NCI-H1092 (cell line): ENCODE results near the gene TXNDC12.
"Not testable (repeated sequence)": the region's sequence is repeated elsewhere in the genome, so short reads cannot be mapped to it uniquely, and the experiment has no call there.

Experiments used
- DNase-seq: peaks from one replicate; lab custom pipeline; 2025; lab: John Stamatoyannopoulos, UW

Gene TXNDC12

DNA sequence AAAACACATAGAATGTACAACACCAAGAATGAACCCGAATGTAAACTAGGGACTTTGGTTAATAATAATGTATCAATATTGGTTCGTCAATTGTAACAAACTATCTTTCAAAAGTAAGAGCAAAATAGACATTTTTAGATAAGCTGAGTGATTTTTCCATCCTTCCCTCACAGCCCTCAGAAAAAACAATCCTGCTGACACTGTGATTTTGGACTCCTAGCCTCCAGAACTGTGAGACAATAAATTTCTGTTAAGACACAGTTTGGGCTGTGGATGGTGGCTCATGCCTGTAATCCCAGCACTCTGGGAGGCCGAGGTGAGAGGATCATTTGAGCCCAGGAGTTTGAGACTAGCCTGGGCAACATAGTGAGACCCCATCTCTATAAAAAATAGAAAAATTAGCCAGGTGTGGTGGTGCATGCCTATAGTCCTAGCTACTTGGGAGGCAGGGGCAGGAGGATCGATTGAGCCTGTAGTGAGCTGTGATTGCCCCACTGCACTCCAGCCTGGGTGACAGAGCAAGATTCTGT lies 9.3 kb downstream of the TXNDC12 start:
- not testable (repeated sequence) for DNase-seq

DNA sequence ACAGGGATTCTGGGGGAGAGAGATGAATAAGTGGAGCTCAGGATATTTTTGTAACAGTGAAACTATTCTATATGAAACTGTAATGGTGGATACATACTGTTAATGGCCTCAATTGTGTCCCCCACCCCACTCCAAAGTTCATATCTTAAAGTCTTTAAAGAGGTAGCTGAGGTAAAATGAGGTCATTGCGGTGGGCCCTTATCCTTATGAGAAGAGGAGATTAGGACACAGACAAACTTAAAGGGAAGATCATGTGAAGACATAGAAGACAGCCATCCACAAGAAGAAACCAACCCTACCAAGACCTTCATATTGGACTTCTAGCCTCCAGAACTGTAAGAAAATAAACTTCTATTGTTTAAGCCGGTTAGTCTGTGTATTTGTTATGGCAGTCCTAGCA lies 9.8 kb downstream of the TXNDC12 start:
- DNase-seq: no peak

DNA sequence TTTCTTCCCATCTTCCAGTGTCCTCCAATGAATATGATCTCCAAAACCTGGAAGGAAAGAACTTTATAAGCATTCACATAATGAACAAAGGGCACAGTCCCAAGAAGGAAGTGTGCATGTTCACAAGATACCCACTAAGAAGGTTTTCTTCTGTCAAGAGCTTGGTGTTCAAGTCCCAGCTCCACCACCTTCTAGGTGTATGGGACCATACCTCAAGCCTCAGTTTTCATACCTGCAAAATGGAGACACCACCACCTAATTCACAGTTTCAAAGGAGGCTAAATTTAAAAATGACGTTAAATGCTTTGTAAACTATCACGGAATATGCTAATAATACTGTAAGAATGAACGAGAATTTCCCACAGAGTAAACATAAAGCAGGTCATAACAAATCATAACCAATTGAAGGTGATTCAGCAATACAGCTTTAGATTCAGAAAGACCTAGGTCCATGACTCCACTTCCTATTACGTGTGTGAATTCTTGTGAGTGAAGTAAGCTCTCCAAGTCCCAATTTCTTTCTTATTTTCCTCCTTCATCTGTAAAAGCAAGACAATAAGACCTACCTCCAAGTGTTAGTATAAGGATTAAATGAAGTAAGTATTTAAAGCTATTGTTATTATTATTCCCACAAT lies 13.3 kb downstream of the TXNDC12 start:
- no peak for DNase-seq

DNA sequence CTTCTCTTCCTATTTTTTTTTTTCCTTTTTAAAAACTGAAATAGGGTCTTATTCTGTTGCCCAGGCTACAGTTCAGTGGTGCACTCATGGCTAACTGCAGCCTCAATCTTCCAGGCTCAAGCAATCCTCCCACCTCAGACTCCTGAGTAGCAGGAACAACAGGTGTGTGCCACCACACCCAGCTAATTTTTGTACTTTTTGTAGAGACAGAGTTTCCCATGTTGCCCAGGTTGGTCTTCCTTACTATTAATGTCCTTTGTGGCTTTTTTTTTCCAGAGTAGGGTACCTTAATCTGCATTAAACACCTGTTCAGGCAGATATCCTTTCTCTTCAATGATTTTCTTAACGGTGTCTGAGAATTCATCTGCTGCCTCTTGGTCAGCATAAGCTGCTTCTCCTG lies 17.1 kb downstream of the TXNDC12 start:
- no peak for DNase-seq

DNA sequence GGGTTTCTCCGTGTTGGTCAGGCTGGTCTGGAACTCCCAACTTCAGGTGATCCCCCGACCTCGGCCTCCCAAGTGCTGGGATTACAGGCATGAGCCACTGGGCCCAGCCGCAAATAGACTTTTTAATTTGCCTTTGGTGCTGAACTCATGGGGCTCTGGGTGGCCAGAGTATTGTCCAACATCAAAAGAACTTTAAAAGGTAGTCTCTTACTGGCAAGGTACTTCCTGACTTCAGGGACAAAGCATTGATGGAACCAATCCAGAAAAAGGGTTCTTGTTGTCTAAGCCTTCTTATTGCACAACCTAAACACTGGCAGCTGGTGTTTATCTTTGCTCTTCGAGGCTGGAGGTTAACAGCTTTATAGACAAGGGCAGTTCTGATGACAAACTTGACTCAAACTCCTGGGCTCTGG lies 17.6 kb downstream of the TXNDC12 start:
- DNase-seq: no peak

DNA sequence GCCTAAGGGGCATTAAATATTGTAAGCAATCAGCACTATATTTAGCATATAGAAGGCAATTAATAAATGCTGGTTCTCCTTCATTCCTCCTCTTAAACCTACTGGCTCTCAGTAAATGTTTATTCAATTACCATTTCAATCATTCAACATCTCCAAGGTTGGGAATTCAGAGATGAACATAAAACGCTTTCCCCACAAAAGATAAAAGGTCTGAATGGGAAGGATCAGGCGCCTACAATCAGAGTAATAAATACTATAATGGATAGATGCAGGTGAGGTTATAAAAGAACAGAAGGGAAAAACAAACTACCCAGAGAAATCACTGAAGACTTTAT lies 21.0 kb downstream of the TXNDC12 start:
- no peak for DNase-seq

DNA sequence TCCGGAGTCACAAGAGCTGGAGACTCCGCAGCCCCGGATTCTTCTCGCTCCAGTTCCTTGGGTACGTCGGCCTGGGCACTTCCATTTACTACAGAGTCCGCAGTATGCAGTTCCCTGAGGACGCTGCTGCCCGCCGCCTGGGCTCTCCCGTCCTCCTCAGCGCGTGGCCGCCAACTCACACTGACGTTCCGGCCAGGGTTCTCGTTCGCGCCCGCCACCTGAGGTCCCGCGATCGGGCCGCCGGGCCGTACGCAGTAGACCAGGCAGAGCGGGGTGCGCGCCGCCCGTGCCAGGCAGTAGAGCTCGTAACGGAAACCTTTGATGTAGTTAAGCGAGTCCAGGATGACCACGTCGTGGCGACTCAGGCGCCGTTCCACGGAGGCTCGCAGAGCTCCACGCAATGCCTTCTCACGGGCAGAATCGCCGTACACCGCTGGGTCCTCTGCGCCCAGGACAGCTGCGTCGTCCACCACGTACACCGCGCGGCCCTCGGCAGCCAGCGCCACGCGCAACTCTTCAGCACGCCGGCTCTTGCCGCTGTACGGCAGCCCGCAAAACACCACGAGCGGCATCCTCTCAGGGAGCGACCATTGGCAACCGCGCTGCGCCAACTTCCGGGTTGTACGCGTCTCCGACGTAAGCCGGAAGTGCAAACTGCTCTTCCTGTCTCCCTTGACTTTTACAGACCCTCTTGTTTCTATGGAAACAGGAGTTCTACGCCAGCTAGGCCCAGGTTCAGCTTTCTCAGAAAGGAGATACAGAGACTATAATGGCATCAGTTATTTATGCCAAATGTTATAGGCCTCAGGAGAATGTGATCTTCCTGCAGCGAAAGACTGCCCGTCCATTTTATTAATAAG lies 21.6 kb downstream of the TXNDC12 start, which contains the start of gene KTI12:
TSS of gene KTI12 (minus strand) at position 621 of the 860 bp plus-strand sequence. CDS start at position 572, 49 bp downstream.
- DNase-seq: peak; percentile 82

DNA sequence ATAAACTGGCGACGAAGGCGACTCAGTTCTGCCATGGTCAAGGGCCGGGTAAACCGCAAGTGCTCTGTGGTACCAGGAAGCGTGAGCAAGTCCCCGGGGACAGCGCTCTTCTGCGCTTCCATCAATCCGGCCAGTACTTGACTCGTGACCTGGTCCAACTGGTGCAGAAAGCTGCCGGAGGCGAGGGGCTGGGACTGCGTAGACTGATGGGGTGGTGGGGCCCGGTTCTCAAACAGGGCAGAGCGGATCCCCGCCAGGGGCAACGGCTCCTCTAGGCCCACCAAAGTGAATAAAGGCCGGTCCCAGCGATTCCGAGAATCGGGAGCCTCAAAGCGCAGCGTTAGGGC lies 22.2 kb downstream of the TXNDC12 start:
- no peak for DNase-seq

DNA sequence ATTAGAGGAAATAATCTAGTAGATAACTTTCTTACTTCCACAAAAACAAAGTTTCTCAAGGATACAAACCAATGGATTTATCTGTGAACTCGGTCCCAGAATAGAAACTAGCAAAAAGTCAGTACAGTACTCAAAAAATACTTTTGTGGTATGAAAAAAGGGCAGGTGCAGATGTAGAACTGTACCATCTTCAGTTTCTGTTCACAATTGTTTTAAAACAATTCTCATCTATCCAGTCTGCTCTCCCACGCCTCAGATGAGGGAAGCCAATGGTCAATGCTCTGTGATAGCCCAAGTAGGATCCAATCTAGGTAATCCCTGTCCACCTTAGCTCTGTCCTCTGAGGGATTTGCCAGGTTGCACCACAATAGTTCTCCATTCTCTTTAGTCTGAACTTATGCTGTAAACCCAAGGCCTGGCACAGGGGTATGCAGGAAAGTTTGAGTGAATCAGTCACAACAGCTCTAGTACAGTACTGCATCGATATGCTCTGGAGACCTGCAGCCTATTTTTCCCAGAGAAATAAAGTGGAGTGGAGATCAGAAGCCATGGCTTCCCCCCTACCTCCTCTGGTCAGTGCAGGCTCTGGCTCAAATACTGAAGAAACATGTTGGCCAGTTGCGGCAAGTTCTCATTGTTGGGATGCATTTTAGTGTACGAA lies 22.7 kb downstream of the TXNDC12 start:
- no peak for DNase-seq

DNA sequence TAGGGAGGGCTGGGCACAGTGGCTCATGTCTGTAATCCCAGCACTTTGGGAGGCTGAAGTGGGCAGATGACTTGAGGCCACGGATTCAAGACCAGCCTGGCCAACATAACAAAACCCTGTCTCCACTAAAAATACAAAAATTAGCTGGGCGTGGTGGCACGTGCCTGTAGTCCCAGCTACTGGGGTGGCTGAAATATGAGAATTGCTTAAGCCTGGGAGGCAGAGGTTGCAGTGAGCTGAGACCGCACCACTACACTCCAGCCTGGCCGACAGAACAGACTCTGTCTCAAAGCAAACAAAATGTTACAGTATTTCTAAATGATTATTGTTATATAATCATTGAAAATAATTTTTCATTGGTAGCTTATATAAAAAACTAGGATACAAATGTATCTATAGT lies 26.2 kb downstream of the TXNDC12 start:
- not testable (repeated sequence) for DNase-seq

DNA sequence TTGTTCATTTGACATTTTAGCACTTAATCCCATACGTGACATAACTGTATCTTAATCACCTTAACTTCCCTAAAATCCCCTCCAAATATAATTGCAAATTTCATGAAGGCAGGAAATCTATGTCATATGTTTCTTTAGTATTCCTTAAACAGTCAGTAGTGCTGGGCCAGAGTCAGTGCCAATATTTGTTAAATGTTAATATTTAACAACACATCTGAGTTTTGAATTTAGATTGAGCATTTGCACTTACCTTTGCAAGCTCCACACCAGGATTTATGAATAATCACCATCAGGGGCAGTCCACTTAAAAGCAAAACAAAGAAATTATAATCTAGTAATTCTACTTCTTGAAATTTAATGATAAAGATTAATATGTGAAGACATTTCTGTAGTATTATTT lies 26.7 kb downstream of the TXNDC12 start:
- DNase-seq: no peak

DNA sequence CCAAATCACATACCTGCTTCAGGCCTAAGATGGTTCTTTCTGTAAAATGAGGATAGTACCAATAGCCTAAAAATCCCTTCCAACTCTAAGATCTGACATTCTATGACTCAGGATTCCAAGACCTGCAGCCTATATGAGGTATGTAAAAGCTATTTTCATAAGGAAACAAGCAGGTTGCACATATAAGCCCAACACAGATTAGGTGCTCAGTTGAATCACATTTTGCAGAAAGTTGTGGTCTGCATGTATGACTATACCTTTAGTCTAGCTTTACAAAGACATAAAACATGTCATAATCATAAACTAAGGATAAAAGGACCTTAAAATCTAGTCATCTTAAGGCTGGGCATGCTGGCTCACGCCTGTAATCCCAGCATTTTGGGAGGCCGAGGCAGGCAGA lies 28.7 kb downstream of the TXNDC12 start:
- no peak for DNase-seq

DNA sequence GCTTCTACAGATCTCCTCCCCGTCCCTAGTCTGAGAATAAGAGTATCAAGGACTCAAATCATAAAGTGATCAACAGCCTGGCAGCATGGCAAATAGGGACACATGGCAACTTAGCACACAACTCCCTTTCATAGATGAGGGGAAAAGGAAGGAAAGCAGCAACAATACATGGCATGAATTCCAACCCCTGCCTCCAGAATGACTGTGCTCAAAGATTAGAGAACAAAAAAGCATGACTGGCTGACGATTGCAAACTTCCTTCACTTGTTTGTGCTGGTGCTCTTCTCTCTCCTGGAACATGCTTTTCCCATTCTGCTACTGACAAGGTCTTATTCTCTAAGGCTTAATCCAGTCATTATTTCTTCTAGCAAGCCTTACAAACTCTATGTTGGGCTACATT lies 32.9 kb downstream of the TXNDC12 start:
- DNase-seq: no peak

DNA sequence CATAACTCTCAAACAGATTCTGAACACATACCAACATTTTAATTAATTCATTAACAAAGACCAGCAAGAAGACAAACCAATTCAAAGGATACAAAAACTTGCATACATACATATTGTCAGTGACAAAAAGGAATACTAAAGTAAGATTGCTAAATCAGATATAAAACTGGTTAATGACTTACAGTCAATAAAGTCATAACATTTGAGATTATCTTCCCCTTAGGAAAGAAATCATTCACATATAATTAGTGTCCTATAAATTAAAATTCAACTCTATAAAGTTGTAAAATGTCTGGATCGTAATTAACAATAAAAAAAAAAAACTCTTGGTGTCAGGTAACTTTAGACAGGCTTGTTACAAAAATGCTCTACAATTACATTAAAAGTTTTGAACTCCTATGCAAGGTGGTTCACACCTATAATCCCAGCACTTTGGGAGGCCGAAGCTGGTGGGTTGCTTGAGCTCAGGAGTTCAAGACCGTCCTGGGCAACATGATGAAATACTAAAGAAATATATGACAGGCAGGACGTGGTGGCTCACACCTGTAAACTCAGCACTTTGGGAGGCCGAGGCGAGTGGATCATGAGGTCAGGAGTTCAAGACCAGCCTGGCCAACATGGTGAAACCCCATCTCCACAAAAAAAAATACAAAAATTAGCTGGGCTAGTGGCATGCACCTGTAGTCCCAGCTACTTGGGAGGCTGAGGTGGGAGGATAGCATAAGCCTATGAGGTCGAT lies 46.8 kb downstream of the TXNDC12 start:
- DNase-seq: no peak

DNA sequence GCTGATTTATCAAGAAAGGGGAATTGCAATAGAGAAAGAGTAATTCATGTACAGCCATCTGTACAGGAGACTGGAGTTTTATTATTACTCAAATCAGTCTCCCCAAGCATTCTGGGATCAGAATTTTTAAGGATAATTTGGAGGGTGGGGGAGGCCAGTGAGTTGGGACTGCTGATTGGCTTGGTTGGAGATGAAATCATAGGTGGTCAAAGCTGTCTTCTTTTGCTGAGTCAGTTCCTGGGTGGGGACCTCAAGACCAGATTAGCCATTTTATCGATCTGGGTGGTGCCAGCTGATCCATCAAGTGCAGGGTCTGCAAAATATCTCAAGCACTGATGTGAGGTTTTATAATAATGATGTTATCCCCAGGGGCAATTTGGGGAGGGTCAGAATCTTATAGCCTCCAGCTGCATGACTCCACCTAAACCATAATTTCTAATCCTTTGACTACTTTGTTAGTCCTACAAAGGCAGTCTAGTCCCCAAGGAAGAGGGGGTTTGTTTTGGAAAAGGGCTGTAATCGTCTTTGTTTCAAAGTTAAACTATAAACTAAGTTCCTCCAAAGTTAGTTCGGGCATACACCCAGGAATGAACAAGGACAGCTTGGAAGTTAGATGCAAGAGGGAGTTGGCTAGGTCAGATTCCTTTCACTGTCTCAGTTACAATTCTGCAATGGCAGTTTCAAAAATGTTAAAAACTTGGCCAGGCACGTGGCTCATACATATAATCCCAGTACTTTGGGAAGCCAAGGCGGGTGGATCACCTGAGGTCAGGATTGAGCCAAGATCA lies 47.6 kb downstream of the TXNDC12 start:
- DNase-seq: no peak

DNA sequence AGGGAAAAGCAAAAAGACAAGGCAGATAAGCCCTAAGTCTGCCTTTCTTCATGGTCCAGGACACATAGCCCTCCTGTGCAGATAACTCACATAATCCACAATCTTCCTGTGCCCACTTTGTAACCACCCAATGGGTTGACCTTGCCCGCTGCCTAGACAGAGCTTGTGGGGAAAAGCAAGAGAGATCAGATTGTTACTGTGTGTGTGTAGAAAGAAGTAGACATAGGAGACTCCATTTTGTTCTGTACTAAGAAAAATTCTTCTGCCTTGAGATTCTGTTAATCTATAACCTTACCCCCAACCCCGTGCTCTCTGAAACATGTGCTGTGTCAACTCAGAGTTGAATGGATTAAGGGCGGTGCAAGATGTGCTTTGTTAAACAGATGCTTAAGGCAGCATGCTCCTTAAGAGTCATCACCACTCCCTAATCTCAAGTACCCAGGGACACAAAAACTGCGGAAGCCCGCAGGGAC lies 48.9 kb downstream of the TXNDC12 start:
- DNase-seq: not testable (repeated sequence)

DNA sequence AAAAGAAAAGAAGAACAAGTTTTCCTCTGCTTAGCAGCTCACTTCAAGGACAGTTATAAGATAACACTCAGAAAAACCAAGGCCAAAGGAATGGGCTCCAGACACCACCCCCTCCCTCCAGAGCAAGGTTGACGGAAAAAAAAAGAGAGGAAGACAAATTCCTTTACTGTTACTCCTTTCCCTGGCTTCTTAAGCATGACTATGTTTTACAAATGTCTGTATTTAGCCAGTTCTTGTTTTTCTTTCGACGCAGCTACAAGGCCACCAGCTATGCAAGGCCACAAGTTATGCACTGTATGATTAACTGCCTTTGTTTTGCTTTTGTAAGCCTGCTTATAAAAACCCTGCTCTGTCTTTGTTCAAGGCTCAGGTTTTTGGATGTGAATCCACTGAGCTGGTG lies 49.4 kb downstream of the TXNDC12 start:
- not testable (repeated sequence) for DNase-seq

DNA sequence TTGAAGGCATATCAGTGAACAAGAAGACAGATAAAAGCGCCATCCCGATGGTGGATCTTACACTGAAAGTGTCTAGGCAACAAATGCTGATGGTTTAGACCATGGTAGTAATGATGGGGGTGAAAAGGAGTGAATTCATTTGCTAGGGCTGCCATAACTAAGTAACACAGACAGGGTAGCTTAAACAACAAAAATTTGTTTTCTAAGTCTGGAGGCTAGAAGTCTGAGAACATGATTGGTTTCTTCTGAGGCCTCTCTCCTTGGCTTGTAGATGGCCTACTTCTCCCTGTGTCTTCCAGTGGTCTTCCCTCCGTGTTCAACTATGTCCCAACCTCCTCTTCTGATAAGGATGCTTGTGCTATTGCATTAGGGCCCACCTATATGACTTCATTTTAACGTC lies 51.1 kb downstream of the TXNDC12 start:
- no peak for DNase-seq

DNA sequence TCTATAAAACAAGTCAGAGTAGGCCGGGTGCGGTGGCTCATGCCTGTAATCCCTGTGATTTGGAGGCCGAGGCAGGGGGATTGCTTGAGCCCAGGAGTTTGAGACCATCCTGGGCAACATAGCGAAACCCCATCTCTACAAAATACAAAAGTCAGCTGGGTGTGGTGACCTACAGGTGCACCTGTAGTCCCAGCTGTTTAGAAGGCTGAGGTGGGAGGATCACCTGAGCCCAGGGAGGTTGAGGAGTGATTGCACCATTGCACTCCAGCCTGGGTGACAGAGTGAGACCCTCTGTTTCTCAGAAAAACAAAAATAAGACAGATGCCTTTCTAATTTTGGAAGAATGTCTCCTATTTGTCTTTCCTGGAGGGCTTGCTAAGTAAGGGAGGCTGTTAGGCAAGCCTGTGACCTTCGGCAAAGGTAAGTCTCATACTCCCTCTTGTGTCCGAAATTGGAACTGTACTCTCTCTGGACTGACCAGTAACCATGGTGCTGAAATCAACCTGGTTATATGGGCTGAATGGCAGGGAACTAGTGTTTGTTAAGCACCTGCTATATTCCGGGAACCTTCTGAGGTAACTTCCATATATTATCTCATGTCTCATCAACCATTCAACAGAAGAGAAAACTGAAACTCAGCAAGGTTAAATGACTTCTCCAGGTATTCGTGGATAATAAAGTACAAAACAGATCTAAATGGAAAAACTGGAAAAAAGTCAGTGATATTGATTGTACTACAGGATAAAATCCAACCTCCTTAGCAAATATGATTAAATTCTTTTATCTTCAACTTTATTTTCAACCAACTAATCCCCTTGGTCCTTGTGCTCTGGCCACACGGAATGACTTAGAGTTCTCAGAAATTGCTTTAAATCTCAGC lies 52.7 kb downstream of the TXNDC12 start:
- DNase-seq: peak; percentile 79

DNA sequence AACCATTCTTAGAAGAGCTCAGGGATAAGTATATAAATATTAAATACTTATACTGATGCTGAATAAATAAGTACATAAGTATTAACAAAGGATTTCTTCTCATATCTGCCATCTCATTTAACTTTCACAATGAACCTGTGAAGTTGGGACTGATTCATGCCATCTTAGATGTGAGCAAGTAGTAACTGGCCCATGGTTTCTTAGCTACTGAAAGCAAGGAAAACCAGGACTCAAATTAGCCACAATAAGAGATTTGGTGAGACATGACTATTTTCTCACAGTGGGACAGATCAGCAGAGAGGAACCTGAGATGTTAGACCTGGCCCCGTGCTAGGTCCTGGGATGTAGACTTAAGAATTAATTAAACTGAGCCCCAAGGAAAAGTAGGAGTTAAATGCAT lies 56.3 kb downstream of the TXNDC12 start:
- no peak for DNase-seq
